ACC112 (cell line): ENCODE results near the gene IRGQ.
A peak's percentile ranks its signal among the peaks of the same experiment; 100 is the strongest.

Experiments
- H2AFZ ChIP-seq: fragments of 200-600 bp; sonication (generic); one replicate; pipeline ENCODE4 v1.6.0; 2017; ENCODE audit warnings: antibody characterized with exemption, low read length; ENCODE audit not compliant: unreplicated experiment
- H3K27ac ChIP-seq: fragments of 200-600 bp; sonication (generic); 2 replicates; pipeline ENCODE4 v1.5.1; 2014; ENCODE audit warnings: low read depth, mild to moderate bottlenecking, antibody characterized with exemption, low read length, moderate library complexity
- H3K27me3 ChIP-seq: fragments of 200-600 bp; sonication (generic); 2 replicates; pipeline ENCODE4 v1.6.1; 2014; ENCODE audit warnings: mild to moderate bottlenecking, antibody characterized with exemption, low read length, moderate library complexity, mixed read lengths; ENCODE audit not compliant: insufficient read depth
- H3K36me3 ChIP-seq: fragments of 200-600 bp; sonication (generic); 2 replicates; pipeline ENCODE4 v1.6.1; 2016; ENCODE audit warnings: mild to moderate bottlenecking, antibody characterized with exemption, low read length, moderate library complexity, mixed read lengths; ENCODE audit not compliant: insufficient read depth
- H3K4me1 ChIP-seq: fragments of 200-600 bp; sonication (generic); one replicate; pipeline ENCODE4 v1.6.1; 2016; ENCODE audit warnings: low read length, mixed read lengths; ENCODE audit not compliant: insufficient read depth, unreplicated experiment, control insufficient read depth
- H3K4me3 ChIP-seq: fragments of 200-600 bp; sonication (generic); 2 replicates; pipeline ENCODE4 v1.5.1; 2014; ENCODE audit warnings: mild to moderate bottlenecking, low read depth, low read length
- H3K79me2 ChIP-seq: fragments of 200-600 bp; sonication (generic); one replicate; pipeline ENCODE4 v1.6.0; 2016; ENCODE audit warnings: low read length; ENCODE audit not compliant: control insufficient read depth, unreplicated experiment, insufficient read depth

The IRGQ gene

DNA sequence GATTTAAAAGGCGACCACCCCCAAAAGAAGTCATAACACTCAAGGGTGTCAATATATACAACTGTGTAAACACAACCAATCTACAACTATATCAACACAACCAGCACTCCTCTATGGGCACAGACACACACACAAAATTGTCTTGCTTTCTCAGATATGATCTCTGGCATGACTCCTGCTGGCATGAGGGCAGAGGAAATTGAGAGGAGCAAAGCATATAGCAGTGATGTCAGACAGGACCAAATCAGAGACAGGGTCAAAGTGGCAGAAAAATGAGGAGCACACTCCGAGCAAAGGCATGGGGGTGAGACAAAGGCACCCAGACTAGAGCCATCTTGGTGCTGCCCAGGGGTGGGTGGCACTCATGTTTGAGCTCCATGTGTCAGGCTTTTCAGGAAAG is 9.6 kb downstream of the IRGQ start:
- no peaks in the 10 kb centered on the region for H3K27me3 ChIP-seq
- no peak overlapping the region for H2AFZ ChIP-seq
- peaks cover 1% of the 10 kb centered on the region for H3K4me1 ChIP-seq
- H3K36me3 ChIP-seq = no peaks in the 10 kb centered on the region
- no peak overlapping the region for H3K4me3 ChIP-seq
- H3K27ac ChIP-seq = no peak overlapping the region
- H3K79me2 ChIP-seq = peaks cover 2% of the 10 kb centered on the region

GRCh38 chr19:43584484-43584883 is 11.4 kb downstream of the IRGQ start:
- Histone ChIP-seq H3K79me2 (peaks cover 2% of the 10 kb centered on the region), H2AFZ (no peak overlapping the region), H3K27ac (no peak overlapping the region; the same call in 1 of the 2 replicates), H3K36me3 (no peaks in the 10 kb centered on the region), H3K27me3 (no peaks in the 10 kb centered on the region), H3K4me3 (no peak overlapping the region), H3K4me1 (peaks cover 5% of the 10 kb centered on the region)

DNA sequence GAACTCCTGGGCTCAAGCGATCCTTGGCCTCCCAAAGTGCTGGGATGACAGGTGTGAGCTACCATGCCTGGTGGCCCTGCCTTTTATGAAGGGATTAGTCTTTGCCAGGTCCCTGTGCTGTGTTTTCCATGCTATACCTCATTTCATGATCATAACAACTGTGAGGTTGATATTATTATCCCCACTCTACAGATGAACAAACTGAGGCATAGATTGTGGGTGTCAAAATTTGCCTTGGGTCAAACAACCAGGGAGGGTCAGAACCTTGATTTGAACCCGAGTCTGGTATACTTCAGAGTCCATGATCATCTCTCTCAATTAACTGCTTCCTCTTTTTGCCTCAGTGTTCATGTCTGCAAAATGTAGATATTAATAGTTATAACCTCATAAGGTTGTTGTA is 13.4 kb downstream of the IRGQ start:
- no peaks in the 10 kb centered on the region for H3K27me3 ChIP-seq
- H3K4me3 ChIP-seq = no peak overlapping the region

DNA sequence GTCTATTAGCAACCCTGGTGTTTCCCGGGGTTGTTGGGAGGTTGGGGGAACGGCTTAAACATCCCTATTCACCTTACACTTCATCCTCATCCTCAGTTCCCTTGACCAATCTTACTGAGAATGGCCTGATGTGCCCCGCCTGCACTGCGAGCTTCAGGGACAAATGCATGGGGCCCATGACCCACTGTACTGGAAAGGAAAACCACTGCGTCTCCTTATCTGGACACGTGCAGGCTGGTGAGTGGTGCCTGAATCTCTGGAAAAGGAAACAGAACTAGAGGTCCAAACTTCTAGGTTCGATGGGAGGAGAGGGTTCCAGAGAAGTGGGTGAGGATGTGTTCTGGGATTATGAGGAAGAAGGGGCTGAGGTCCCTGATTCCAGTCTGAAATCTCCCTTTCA is 14.5 kb downstream of the IRGQ start:
- H3K36me3 ChIP-seq = no peaks in the 10 kb centered on the region
- peaks cover 5% of the 10 kb centered on the region for H3K4me1 ChIP-seq
- H3K79me2 ChIP-seq = no peaks in the 10 kb centered on the region
- H3K27me3 ChIP-seq = no peaks in the 10 kb centered on the region
- no peak overlapping the region for H2AFZ ChIP-seq
- peak overlapping the region; percentile 91 for H3K4me3 ChIP-seq
- no peak overlapping the region for H3K27ac ChIP-seq

More for the DNA sequence above, 13.4 kb downstream of the IRGQ start:
- peaks cover 2% of the 10 kb centered on the region for H3K79me2 ChIP-seq
- no peak overlapping the region for H2AFZ ChIP-seq
- H3K36me3 ChIP-seq = no peaks in the 10 kb centered on the region
- peaks cover 5% of the 10 kb centered on the region for H3K4me1 ChIP-seq
- H3K27ac ChIP-seq = no peak overlapping the region

DNA sequence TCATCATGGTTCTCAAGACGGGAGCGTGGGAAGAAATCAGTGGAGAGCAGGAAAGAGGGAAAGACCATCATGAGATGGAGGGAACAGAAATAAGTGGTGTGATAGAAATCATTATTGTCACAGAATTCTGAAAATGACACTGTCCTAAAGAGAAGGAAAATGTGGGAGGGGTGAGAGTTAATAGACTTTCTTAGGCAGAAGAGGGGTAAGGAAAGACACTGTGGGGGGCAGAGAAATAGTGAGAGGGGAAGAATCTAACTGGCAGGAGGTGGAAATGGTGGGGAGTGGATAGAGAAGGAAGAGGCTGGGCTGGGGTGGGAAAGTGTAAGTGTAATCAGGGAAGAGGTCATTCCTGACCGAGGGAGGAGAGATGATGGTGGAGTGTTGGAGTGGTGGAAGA is 17.1 kb downstream of the IRGQ start:
- Histone ChIP-seq H3K4me1 (peaks cover 9% of the 10 kb centered on the region), H2AFZ (no peak overlapping the region), H3K27me3 (no peaks in the 10 kb centered on the region), H3K4me3 (no peak overlapping the region), H3K79me2 (peaks cover 10% of the 10 kb centered on the region), H3K36me3 (no peaks in the 10 kb centered on the region), H3K27ac (no peak overlapping the region)

GRCh38 chr19:43575955-43576878 is 19.7 kb downstream of the IRGQ start:
- H3K79me2 ChIP-seq = peaks cover 18% of the 10 kb centered on the region
- no peaks in the 10 kb centered on the region for H3K27me3 ChIP-seq
- H3K36me3 ChIP-seq = 0 out of 2 replicates have a peak, but pooled peaks cover 3% of the 10 kb centered on the region
- peaks cover 6% of the 10 kb centered on the region for H3K4me1 ChIP-seq
- H3K27ac ChIP-seq = peak overlapping the region; percentile 31; the same call in 1 of the 2 replicates
- H2AFZ ChIP-seq = peak overlapping the region; percentile 5
- peak overlapping the region; percentile 44; the same call in 1 of the 2 replicates for H3K4me3 ChIP-seq

GRCh38 chr19:43575156-43575950 is 20.6 kb downstream of the IRGQ start, which contains the start of the genes PINLYP and XRCC1:
PINLYP (plus strand) TSS chr19:43575801; CDS start chr19:43577192, 1,391 bp downstream.
XRCC1 (minus strand) TSS chr19:43575527; CDS start chr19:43575458, 69 bp downstream.
- peak within 1 kb of the TSS; percentile 79 for H3K27ac ChIP-seq
- H3K4me1 ChIP-seq = peaks cover 3% of the 10 kb centered on the region
- H3K4me3 ChIP-seq = peak within 1 kb of the TSS; percentile 100
- peaks cover 18% of the 10 kb centered on the region for H3K79me2 ChIP-seq
- no peaks in the 10 kb centered on the region for H3K27me3 ChIP-seq
- H2AFZ ChIP-seq = peak within 1 kb of the TSS; percentile 98
- 0 out of 2 replicates have a peak, but pooled peaks cover 3% of the 10 kb centered on the region for H3K36me3 ChIP-seq

DNA sequence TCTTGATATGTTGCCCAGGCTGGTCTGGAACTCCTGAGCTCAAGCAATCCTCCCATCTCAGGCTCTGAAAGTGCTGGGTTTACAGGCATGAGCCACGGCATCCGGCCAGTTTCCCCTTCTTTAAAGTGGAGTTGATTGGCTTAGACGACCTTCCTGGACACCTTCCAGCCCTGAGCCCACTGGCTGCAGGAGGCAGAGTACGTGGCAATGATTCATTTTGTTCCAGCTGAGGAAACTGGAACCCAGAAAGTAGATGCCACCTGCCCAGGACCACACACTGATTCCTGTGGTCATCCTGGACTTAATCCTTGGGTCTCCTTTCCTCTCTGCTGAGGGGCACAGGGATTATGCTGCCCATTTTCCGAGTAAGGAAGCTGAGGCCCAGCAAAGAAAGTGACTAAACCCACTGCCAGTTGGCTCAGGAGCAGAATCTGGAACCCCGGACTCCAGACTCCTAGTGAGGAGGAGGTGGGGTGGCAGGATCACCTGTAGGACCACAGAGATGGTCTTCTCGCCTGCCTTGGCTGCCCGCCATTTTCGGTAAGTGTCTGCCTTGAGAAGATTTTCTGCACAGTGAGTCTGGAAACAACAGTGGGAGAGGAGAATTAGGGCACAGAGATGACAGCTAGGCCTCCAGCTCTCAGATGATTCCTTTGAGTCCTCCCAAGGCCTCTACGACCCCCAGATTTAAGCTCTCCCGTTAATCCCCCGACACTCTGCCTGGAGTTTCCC is 21.3 kb downstream of the IRGQ start:
- Histone ChIP-seq H3K27ac (peak overlapping the region; percentile 79), H3K79me2 (peaks cover 18% of the 10 kb centered on the region), H3K4me1 (peaks cover 3% of the 10 kb centered on the region), H2AFZ (peak overlapping the region; percentile 98), H3K27me3 (no peaks in the 10 kb centered on the region), H3K4me3 (peak overlapping the region; percentile 100), H3K36me3 (0 out of 2 replicates have a peak, but pooled peaks cover 3% of the 10 kb centered on the region)

- Histone ChIP-seq H3K79me2 (peaks cover 18% of the 10 kb centered on the region), H3K4me1 (peaks cover 3% of the 10 kb centered on the region), H3K27me3 (no peaks in the 10 kb centered on the region), H3K4me3 (no peak overlapping the region), H3K27ac (no peak overlapping the region), H3K36me3 (0 out of 2 replicates have a peak, but pooled peaks cover 3% of the 10 kb centered on the region), H2AFZ (no peak overlapping the region)
Measured at GRCh38 chr19:43572171-43572588, 23.8 kb downstream of the IRGQ start.
